PFSK-1 (cell line): Measurements from ENCODE around the gene MORN1.
A peak's percentile ranks its signal among the peaks of the same experiment; 100 is the strongest.

ENCODE experiments used
- FOXP2 ChIP-seq: optimal IDR thresholded peaks from 2 replicates; pipeline ENCODE3; 2011; ENCODE audit warnings: borderline replicate concordance, control low read depth, inconsistent platforms; ENCODE audit not compliant: insufficient read depth; ENCODE audit errors: extremely low read length, extremely low read depth
- POLR2AphosphoS5 ChIP-seq: IDR thresholded peaks from 2 replicates; pipeline ENCODE4 v1.6.1; 2012; ENCODE audit warnings: low read depth, mild to moderate bottlenecking, control low read depth, low read length, moderate library complexity
- REST ChIP-seq, 2 experiments: IDR thresholded peaks; 2 replicates each; pipeline versions ENCODE4 v1.6.1 to v1.8.0; 2011 to 2012; ENCODE audit warnings: low read depth in 2 of 2, low read length in 2 of 2, control low read depth in 1 of 2, inconsistent platforms in 1 of 2, mild to moderate bottlenecking in 1 of 2, moderate library complexity in 1 of 2; ENCODE audit not compliant: insufficient read depth in 1 of 2
- SIN3A ChIP-seq: IDR thresholded peaks from 2 replicates; pipeline ENCODE4 v1.6.1; 2012; ENCODE audit warnings: mild to moderate bottlenecking, low read length, moderate library complexity, borderline replicate concordance; ENCODE audit not compliant: insufficient read depth
- TAF1 ChIP-seq: IDR thresholded peaks from 2 replicates; pipeline ENCODE4 v1.6.1; 2012; ENCODE audit warnings: low read length, control low read depth, borderline replicate concordance; ENCODE audit not compliant: insufficient read depth

Gene MORN1

GRCh38 chr1:2405588-2406295 is 14.4 kb upstream of the MORN1 start:
- TF ChIP-seq TAF1 (no peak), POLR2AphosphoS5 (no peak)

GRCh38 chr1:2404890-2405511 is 13.6 kb upstream of the MORN1 start:
- TF ChIP-seq SIN3A (no peak), TAF1 (no peak), FOXP2 (no peak), POLR2AphosphoS5 (peak; percentile 55; the same call in 1 of the 2 replicates), REST (IDR thresholded peaks at IDR 0.05; ENCODE audit: insufficient read depth in 1 of 2, low read depth in 2 of 2, low read length in 2 of 2) (no peak)

- TF ChIP-seq FOXP2: no peak
- TF ChIP-seq REST (IDR thresholded peaks at IDR 0.05; ENCODE audit: insufficient read depth in 1 of 2, low read depth in 2 of 2, low read length in 2 of 2): no peak
- TF ChIP-seq SIN3A: no peak
- no peak for TF ChIP-seq TAF1
- no peak for TF ChIP-seq POLR2AphosphoS5
Observed at GRCh38 chr1:2404142-2404889, 13.0 kb upstream of the MORN1 start.

GRCh38 chr1:2403273-2403672 is 11.9 kb upstream of the MORN1 start:
- no peak for TF ChIP-seq TAF1
- no peak for TF ChIP-seq SIN3A
- no peak for TF ChIP-seq FOXP2
- TF ChIP-seq POLR2AphosphoS5: no peak
- TF ChIP-seq REST (IDR thresholded peaks at IDR 0.05; ENCODE audit: insufficient read depth in 1 of 2, low read depth in 2 of 2, low read length in 2 of 2): no peak

GRCh38 chr1:2402420-2402819 is 11.1 kb upstream of the MORN1 start:
- TF ChIP-seq TAF1 (no peak), FOXP2 (no peak), POLR2AphosphoS5 (no peak), SIN3A (no peak), REST (IDR thresholded peaks at IDR 0.05; ENCODE audit: insufficient read depth in 1 of 2, low read depth in 2 of 2, low read length in 2 of 2) (no peak)
